GM21619 (cell line): ENCODE data around the gene STX5.
A peak's percentile ranks its signal among the peaks of the same experiment; 100 is the strongest.
"Not testable (repeated sequence)": the region's sequence is repeated elsewhere in the genome, so short reads cannot be mapped to it uniquely, and the experiment has no call there.

Source experiments
- ATAC-seq: cut with Tn5 transposase; IDR thresholded peaks from one replicate; pipeline ENCODE4 v1.9.1; 2021; ENCODE audit not compliant: unreplicated experiment

Gene STX5

GRCh38 chr11:62832336-62833234 lies 734 bp upstream of the STX5 start, which contains the start of gene TEX54:
Gene TEX54, minus strand, starts transcription at chr11:62832841.
- ATAC-seq: peak; percentile 13

- no peak for ATAC-seq
Measured at GRCh38 chr11:62830904-62831519, 839 bp downstream of the STX5 start.

- not testable (repeated sequence) for ATAC-seq
Measured at GRCh38 chr11:62828130-62828529, 3.7 kb downstream of the STX5 start.

GRCh38 chr11:62823677-62824076 lies 8.2 kb downstream of the STX5 start:
- ATAC-seq: no peak

DNA sequence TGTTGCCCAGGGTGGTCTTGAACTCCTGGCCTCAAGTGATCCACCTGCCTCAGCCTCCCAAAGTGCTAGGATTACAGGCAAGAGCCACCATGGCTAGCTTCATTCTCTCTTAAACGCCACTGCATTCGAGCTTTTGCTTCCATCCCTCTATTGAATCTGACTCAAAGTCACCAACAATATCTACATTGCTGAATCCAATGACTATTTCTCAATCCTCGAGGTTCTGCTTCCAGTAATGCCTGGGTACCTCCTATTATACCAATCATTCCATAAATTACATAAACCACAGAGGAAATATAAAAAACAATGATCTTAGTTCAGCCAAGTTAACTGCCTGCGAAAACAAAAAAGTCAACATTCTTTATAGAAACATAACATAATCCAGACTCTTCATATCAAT lies 14.7 kb downstream of the STX5 start:
- ATAC-seq: no peak

DNA sequence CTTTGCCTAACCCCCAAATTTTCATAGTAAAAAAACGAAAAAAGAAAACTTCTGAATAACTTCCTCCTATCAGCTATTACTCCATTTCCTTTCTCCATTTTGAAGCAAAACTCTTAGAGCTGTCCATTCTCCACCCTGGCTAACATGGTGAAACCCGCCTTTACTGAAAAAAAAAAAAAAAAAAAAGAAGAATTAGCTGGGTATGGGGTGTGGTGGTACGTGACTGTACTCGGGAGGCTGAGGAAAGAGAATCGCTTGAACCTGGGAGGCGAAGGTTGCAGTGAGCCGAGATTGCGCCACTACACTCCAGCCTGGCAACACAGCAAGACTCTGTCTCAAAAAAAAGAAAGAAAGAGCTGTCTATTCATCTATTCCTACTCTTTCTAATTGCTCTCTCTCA lies 15.3 kb downstream of the STX5 start:
- no peak for ATAC-seq

- no peak for ATAC-seq
Measured at GRCh38 chr11:62811659-62812058, 20.2 kb downstream of the STX5 start.

GRCh38 chr11:62810748-62811147 lies 21.1 kb downstream of the STX5 start:
- ATAC-seq: no peak

DNA sequence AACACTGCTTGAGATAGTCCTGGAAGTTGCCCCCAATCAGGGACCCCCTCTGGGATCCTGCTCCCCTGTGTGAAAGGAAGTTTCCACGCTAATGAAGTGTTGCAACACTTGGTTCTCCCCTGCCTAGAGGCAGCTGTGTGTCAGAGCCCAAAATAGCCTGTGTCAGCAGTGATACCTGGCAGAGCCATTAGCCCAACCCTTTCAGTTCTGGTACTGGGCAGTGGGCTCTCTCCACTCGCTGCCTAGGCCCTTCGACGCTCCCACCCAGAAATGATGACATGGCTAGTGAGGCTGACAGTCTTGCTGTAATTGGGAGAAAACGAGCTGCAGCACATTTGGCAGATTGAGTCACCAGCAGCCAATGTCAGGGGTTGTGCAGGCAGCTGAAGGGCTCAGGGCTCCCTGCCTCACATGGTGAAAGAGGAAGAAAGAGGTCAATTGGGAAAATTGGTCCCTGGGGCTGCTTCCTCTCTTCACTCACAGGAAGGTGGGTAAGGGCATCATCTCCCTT lies 25.2 kb downstream of the STX5 start:
- ATAC-seq: no peak

- no peak for ATAC-seq
Measured at GRCh38 chr11:62805961-62806441, 25.9 kb downstream of the STX5 start.

DNA sequence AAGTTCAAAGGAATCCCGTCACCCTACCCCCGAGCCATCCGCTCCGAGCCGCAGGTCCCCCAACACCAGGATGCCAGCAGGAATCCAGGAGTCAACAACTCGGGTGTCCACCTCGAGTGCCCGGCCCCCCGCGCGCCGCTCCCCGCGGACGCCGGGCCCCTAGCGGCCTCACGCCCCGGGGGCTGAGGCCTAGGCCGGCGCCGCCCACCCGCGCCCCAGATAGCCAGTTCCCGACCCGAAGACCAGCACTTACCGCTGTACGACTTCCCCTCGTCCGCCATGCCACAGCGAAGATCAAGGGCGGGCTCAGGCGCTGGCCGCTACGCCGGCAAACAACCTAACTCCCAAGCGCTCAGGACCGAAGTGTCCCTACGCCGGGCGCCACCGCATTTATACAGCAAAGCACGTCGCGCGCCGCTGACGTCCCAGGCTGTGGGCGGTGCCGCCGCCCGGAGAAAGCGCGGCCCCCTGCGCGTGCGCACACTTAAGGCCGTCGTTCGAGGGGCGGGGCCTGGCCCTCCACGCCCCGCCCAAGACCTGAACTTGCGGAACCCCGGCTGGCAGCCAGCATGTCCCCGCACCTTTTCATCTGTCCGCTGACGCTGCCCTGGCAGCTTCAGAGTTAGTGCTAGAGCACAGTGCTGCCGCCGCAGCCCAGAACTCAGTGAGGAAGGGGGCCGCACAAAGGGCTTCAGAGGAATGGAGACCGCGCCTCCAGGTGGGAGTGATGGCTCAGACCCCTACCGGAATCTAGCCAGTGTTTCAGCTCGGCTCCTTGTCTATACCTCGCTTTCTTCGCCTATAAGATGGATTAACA lies 26.6 kb downstream of the STX5 start, which contains the start of gene NXF1:
Gene NXF1 (minus strand): TSS at position 365 of the 817 bp plus-strand sequence. CDS start 84 bp downstream, at position 281.
- peak; percentile 78 for ATAC-seq

DNA sequence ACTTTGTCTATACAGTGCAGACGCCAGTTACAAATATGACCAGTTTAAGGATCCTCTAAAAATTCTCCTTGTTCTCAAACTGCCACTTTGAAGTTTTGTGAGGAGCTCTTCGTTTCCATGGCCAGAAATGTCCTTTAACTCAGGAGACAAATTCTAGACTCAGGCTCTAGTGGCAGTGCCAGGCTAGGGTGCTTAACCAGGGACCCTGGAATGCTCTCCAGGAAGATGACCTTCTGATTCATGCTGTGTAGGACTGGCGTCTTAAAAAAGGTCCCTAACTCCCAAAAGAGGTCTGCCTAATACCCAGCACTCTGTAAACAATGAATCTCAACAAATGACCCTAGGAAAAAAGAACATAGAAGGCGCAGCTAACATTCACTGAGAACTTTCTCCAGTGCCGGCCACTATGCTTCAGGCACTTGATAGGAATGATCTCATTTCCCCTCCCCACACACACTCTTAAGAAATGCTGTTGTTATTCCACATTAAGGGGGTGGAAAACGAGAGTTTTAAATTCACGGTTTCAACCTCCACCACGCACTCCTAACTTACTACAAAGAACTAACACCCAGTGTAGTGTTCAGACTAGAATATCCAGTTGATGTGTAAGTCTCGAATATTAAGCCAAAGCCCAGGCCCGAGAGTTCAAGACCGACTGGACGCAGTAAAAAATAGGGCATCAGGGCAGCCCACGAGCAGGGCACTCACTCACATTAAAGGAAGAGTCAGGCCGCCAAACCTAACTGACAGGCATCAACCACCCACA lies 27.4 kb downstream of the STX5 start:
- peak; percentile 5 for ATAC-seq

DNA sequence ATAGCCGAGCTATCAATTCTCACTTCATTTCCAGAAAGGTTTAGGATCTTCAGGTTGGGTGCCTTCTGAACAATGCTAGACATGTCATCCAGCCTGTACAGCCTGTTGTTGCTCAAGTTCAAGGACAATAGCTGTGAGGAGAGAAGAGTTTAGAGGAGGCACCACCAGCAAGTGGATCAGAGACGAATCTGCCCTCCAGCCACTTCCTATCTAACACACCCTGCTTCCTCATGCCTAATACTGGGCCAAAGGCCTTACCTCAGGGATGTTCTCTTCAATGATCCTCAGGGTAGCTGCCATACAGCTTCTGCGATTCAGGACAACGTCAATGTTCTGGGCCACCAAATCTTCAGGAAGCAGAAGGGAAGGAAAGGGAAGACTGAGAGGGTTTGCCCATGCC lies 30.8 kb downstream of the STX5 start:
- no peak for ATAC-seq

DNA sequence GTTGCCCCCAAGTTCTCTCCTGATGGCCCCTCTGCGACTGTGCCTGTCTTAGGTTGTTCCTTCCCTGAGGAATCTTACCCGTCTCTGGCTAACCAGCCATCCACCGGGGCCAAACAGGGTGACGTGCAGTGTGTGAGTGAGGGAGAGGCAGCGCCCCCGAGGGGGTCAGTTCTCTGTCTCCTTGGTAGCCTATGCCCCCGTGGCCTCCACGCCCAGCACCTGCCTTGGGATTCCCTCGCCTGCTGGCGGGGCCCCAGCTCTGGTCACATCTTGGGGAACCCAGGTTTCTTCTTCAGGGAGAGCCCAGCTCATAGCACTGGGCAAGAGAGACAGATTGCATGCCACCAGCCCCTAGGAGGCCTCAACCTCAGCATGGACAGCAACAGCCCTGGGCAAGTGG lies 32.4 kb downstream of the STX5 start:
- no peak for ATAC-seq

- no peak for ATAC-seq
Measured at GRCh38 chr11:62796281-62796680, 35.6 kb downstream of the STX5 start.

- ATAC-seq: no peak
Measured at GRCh38 chr11:62794201-62794775, 37.6 kb downstream of the STX5 start.

DNA sequence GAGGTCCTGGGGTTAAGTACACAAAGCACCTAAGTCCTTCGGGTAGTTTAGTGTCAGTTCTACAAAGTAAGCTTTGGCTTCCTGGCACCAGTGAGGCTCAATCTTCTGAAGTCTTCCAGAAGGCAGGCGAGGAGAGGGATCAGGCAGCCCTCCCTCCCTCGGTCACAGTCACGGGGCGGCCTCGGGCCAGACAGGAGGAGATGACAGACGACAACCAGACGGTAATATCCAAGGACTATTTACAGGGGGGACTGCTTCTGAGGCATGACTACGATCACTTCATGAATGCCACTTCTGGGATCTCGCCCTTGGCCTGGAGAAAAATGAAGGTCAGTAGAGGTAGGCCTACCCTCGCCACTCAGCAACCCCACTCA lies 39.7 kb downstream of the STX5 start:
- no peak for ATAC-seq

- peak; percentile 63 for ATAC-seq
Measured at GRCh38 chr11:62791501-62792201, 40.2 kb downstream of the STX5 start, which contains the start of gene TMEM223. Gene TMEM223, minus strand, starts transcription at chr11:62792006. Its CDS starts 12 bp downstream, at chr11:62791994.

DNA sequence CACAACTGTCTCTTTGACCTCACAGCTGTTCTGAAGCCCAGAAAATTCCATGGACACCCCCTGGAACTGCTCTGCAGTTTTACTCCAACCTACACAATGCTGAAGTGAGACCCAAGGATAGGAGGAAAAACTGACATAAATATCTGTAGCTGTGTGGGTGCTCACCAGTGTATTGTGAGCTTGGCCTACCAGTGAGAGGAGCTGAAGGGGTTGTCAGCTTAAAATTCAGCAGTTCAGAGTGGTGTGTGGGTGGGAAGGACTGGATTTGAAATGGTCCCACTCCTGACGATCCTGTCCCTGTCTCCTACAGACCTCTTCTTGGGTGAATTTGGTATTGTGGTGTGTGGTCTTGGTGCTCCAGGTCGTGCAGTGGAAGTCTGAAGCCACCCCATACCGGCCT lies 42.3 kb downstream of the STX5 start:
- ATAC-seq: no peak
